Subcutaneous adipose tissue (tissue), 4 donors: ENCODE data around the gene MT4. TPM values are rescaled to one million over a fixed set of nuclear protein-coding genes. Genes with fewer than 3 reads are reported as not detected.

ENCODE experiments used
- total RNA-seq, 4 donors: library from RNA; depleted of rRNA; stranded (reverse); fragments of >200 nt; gene quantifications; one replicate each; pipeline ENCODE4 v1.1.0, GENCODE V29; 2016
- TF ChIP-seq, protein P1 (sequence below): fragments of 450-650 bp; IDR thresholded peaks from one replicate; pipeline ENCODE4 v1.5.1; 2016; ENCODE audit warnings: low read depth, mild to moderate bottlenecking, control low read depth, antibody characterized with exemption, moderate library complexity

MT4 gene
- total RNA-seq, 4 donors from 2014 or later, result not detected

DNA sequence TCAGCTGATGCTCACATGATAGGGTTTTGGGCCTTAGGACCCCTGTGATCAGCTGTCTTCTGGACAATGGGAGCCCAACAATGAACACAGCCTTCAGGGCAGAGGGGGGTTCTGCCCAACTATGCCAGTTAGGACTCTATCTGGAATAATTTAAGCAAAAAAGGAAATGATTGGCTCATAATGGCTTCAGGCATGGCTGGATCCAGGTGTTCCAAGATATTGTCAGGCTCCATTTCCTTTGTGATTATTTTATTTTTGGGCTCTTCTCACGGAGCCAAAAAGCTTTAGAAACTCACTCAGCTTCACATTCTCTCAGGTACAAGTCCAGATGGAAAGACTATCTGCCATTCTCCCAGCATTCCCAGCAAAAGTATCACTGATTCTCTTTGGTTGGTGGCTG, 40.6 kb downstream of the MT4 start:
- TF ChIP-seq, protein P1, sequence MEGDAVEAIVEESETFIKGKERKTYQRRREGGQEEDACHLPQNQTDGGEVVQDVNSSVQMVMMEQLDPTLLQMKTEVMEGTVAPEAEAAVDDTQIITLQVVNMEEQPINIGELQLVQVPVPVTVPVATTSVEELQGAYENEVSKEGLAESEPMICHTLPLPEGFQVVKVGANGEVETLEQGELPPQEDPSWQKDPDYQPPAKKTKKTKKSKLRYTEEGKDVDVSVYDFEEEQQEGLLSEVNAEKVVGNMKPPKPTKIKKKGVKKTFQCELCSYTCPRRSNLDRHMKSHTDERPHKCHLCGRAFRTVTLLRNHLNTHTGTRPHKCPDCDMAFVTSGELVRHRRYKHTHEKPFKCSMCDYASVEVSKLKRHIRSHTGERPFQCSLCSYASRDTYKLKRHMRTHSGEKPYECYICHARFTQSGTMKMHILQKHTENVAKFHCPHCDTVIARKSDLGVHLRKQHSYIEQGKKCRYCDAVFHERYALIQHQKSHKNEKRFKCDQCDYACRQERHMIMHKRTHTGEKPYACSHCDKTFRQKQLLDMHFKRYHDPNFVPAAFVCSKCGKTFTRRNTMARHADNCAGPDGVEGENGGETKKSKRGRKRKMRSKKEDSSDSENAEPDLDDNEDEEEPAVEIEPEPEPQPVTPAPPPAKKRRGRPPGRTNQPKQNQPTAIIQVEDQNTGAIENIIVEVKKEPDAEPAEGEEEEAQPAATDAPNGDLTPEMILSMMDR, result no peak

DNA sequence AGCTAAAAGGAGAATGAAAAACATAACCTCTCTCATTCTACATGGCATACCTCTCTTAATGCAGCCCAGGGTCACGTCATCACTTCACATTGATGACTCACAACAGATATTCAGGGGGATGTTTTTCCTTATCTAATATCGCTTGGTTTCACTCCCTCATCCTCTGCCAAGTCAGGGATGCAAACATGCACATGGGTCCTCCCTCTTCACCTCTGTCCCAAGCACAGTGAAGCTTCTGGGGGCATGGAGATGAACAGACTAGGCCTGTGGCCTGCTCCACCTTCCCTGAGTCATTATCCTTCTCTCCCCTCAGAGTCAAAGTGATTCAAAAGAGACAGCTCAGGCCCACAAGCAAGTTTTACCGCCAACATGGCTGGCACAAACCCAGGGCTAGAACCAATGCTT, 41.2 kb downstream of the MT4 start:
- TF ChIP-seq, protein P1, result no peak

DNA sequence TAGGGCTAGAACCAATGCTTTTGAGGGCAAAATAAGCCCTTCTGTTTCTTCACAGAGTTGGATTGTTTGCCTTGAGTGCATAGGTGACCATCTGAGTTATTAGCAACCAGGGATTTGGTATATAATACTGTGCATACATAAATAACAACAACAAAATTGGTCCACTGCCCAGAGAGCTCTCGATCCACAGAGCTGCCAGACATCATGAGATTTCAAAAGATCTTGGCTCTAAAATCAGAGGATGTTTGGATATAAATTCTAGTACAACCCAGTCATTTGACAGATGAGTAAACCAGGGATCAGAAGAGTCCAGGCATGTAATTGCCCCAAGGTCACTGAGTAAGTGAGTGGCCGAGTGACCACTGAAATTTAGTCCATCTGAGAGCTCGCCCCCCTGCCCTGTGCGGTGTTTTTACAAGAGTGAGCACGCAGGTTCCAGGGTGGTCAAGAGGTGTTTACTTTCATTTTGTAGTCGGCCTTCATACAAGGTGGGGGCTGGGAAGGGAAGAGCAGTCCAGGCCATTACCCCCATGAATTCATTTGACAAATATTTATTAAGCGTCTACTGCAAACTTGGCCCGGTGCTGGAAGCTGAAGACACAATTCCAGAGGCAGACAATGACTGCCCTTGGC, 41.7 kb downstream of the MT4 start:
- TF ChIP-seq, protein P1, result no peak

DNA sequence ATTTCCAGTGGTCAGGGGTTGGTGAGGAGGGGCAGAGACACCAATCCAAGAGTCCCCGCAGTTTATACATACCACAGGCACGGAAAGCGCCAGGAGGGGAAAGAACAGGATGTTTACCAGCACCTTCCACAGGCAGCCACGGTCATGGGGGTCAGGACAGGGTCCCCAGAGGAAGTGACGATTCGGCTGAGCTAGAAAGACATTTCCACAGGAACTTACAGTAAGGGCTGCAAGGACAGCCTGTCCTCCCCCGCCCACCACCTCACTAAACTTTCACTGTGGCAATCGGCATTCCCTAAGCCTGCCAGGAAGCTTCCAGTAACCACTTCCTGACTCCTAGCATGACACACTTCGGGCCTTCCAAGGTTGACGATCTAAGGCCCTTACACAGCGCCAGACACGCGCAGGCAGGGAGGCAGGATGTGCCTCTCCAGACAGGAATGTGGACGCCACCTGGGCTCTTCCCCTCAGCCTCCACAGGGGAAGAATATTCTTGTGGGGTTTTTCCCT, 42.3 kb downstream of the MT4 start:
- TF ChIP-seq, protein P1, result no peak

DNA sequence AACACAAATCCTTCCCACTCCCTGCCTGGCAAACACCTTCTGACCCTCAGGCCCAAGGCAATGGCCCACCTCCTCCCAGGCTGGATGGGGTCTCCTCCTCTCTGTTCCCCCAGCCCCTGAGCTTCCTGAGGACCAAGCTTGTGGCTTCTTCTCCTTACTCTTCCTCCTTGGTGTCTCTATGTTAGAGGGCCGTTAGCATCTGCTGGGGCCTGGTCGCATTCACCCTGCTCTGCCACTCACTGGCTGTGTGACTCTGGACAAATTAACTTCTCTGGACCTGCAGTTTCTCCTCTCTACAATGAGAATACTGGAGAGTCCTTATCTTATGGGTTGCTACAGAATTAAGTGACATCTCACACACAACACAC, 42.8 kb downstream of the MT4 start:
- TF ChIP-seq, protein P1, result no peak

DNA sequence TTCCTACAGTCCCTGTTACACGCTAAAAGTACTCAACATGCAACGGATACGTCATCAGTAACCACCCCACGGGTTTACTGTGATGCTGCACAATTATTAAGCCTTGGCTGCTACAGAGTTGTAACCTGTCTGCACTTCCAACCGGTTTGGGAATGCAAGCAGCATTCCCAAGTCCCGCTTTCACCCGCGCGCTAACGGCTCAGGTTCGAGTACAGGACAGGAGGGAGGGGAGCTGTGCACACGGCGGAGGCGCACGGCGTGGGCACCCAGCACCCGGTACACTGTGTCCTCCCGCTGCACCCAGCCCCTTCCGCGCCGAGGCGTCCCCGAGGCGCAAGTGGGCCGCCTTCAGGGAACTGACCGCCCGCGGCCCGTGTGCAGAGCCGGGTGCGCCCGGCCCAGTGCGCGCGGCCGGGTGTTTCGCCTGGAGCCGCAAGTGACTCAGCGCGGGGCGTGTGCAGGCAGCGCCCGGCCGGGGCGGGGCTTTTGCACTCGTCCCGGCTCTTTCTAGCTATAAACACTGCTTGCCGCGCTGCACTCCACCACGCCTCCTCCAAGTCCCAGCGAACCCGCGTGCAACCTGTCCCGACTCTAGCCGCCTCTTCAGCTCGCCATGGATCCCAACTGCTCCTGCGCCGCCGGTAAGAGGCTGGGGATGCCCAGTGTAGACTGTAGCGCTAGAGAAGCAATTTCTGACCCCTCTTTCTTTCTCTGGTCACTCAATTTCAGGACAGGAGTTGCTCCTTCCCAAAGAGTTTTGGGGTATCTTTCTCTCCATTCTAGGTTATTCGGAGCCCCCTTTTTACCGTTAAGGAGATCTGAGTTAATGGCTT, 43.4 kb downstream of the MT4 start, which contains the start of gene MT2A:
Gene MT2A, plus strand, starts transcription at position 542 of the 833 bp plus-strand sequence. Its CDS starts 72 bp downstream, at position 614.
- TF ChIP-seq, protein P1, result no peak

DNA sequence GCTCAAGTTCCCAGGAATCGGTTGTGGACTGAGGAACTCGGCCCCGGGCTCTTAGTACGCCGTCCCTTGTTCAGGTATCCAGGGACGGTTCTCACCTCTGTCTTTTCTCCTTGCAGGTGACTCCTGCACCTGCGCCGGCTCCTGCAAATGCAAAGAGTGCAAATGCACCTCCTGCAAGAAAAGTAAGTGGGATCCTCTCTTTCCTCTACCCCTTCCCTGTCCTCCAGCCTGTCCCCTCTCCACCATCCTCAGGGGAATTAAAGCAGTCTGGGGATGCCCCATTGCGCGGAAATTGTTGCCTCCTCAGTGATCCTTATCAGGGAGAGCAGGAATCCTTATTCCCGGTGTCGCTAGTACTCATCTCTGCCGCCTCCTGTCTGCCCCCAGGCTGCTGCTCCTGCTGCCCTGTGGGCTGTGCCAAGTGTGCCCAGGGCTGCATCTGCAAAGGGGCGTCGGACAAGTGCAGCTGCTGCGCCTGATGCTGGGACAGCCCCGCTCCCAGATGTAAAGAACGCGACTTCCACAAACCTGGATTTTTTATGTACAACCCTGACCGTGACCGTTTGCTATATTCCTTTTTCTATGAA, 44.1 kb downstream of the MT4 start:
- TF ChIP-seq, protein P1, result no peak
